Astrocyte (in vitro differentiated cells and primary cell): ENCODE results near the gene ADIG. TPM values are rescaled to one million over a fixed set of nuclear protein-coding genes. Genes with fewer than 3 reads are reported as not detected.

Experiments used
- DNase-seq: peaks from one replicate; pipeline ENCODE4 v3.0.0-alpha.2; 2010; ENCODE audit warnings: low read depth
- FAIRE-seq: peaks from 2 replicates; lab custom pipeline; 2011; peaks lifted over from hg19 to GRCh38; lab: Jason Lieb, UNC
- H2AFZ ChIP-seq: 2 replicates; pipeline ENCODE4 v1.6.0; 2012; ENCODE audit warnings: low read depth, low read length, inconsistent platforms
- H3K27ac ChIP-seq: 2 replicates; pipeline ENCODE4 v1.5.1; 2011; ENCODE audit warnings: low read depth, low read length, inconsistent platforms
- H3K27me3 ChIP-seq: 2 replicates; pipeline ENCODE4 v1.6.0; 2011; ENCODE audit warnings: low read length, inconsistent platforms; ENCODE audit not compliant: insufficient read depth
- H3K36me3 ChIP-seq: 2 replicates; pipeline ENCODE4 v1.5.1; 2011; ENCODE audit warnings: low read length, inconsistent platforms; ENCODE audit not compliant: insufficient read depth
- H3K4me1 ChIP-seq: 2 replicates; pipeline ENCODE4 v1.5.1; 2011; ENCODE audit warnings: low read length, inconsistent platforms; ENCODE audit not compliant: insufficient read depth
- H3K4me2 ChIP-seq: 2 replicates; pipeline ENCODE4 v1.6.0; 2012; ENCODE audit warnings: low read length, inconsistent platforms
- H3K4me3 ChIP-seq: 2 replicates; pipeline ENCODE4 v1.5.1; 2011; ENCODE audit warnings: low read depth, mild to moderate bottlenecking, low read length, inconsistent platforms; ENCODE audit not compliant: insufficient read depth
- H3K79me2 ChIP-seq: 2 replicates; pipeline ENCODE4 v1.6.0; 2012; ENCODE audit warnings: mild to moderate bottlenecking, low read length, inconsistent platforms; ENCODE audit not compliant: insufficient read depth
- H3K9ac ChIP-seq: 2 replicates; pipeline ENCODE4 v1.6.0; 2012; ENCODE audit warnings: mild to moderate bottlenecking, low read length, inconsistent platforms
- H3K9me3 ChIP-seq: 2 replicates; pipeline ENCODE4 v1.5.1; 2012; ENCODE audit warnings: low read depth, mild to moderate bottlenecking, low read length, inconsistent platforms; ENCODE audit not compliant: insufficient read depth
- H4K20me1 ChIP-seq: 2 replicates; pipeline ENCODE4 v1.6.0; 2012; ENCODE audit warnings: low read length, inconsistent platforms; ENCODE audit not compliant: insufficient read depth
- H3K27ac Mint-ChIP-seq: one replicate; pipeline ENCODE4 v1.8.0; 2021; ENCODE audit warnings: mild to moderate bottlenecking, mixed read lengths; ENCODE audit not compliant: unreplicated experiment
- H3K27me3 Mint-ChIP-seq: one replicate; pipeline ENCODE4 v1.8.0; 2021; ENCODE audit warnings: low read depth, mixed read lengths; ENCODE audit not compliant: unreplicated experiment
- H3K36me3 Mint-ChIP-seq: one replicate; pipeline ENCODE4 v1.8.0; 2021; ENCODE audit warnings: low read depth, mixed read lengths; ENCODE audit not compliant: unreplicated experiment
- H3K4me1 Mint-ChIP-seq: one replicate; pipeline ENCODE4 v1.8.0; 2021; ENCODE audit warnings: low read depth, mixed read lengths; ENCODE audit not compliant: unreplicated experiment
- H3K4me3 Mint-ChIP-seq: one replicate; pipeline ENCODE4 v1.8.0; 2021; ENCODE audit warnings: mild to moderate bottlenecking, moderate library complexity, mixed read lengths; ENCODE audit not compliant: unreplicated experiment
- H3K9me3 Mint-ChIP-seq: one replicate; pipeline ENCODE4 v1.8.0; 2021; ENCODE audit warnings: mild to moderate bottlenecking, mixed read lengths; ENCODE audit not compliant: unreplicated experiment
- CTCF ChIP-seq: IDR thresholded peaks from 2 replicates; pipeline ENCODE4 v1.5.1; 2011; ENCODE audit warnings: low read depth, mild to moderate bottlenecking, inconsistent platforms, low read length, moderate library complexity; ENCODE audit not compliant: insufficient read depth
- EZH2 ChIP-seq: IDR thresholded peaks from 2 replicates; pipeline ENCODE4 v1.6.1; 2012; ENCODE audit warnings: mild to moderate bottlenecking, low read length, inconsistent platforms; ENCODE audit not compliant: insufficient read depth
- total RNA-seq: library from RNA; stranded (reverse); gene quantifications from 2 replicates; pipeline ENCODE4 v1.2.1, GENCODE V29; 2021

The ADIG gene
- total RNA-seq, 1 donor from 2014 or later, result not detected

- no peak for TF ChIP-seq CTCF
- TF ChIP-seq EZH2, result no peak
- H2AFZ ChIP-seq, result no peak overlapping the region
- DNase-seq (no peak), FAIRE-seq (no peak)
- H3K9ac ChIP-seq, result no peak overlapping the region
- no peaks in the 10 kb centered on the region for H3K9me3 Mint-ChIP-seq
- H3K27me3 ChIP-seq, result peaks cover 2% of the 10 kb centered on the region
- peaks cover 9% of the 10 kb centered on the region for H3K4me1 Mint-ChIP-seq
- no peak overlapping the region for H3K27ac Mint-ChIP-seq
- H3K27ac ChIP-seq, result no peak overlapping the region
- no peaks in the 10 kb centered on the region for H3K79me2 ChIP-seq
- H3K4me1 ChIP-seq, result no peaks in the 10 kb centered on the region
- no peaks in the 10 kb centered on the region for H3K36me3 Mint-ChIP-seq
- no peak overlapping the region for H3K4me3 ChIP-seq
- no peak overlapping the region for H3K4me3 Mint-ChIP-seq
- H4K20me1 ChIP-seq, result no peaks in the 10 kb centered on the region
- no peaks in the 10 kb centered on the region for H3K9me3 ChIP-seq
- H3K4me2 ChIP-seq, result no peak overlapping the region
- H3K36me3 ChIP-seq, result no peaks in the 10 kb centered on the region
- no peaks in the 10 kb centered on the region for H3K27me3 Mint-ChIP-seq
These were observed 46.1 kb downstream of the ADIG start for GRCh38 chr20:38626921-38627659.

DNA sequence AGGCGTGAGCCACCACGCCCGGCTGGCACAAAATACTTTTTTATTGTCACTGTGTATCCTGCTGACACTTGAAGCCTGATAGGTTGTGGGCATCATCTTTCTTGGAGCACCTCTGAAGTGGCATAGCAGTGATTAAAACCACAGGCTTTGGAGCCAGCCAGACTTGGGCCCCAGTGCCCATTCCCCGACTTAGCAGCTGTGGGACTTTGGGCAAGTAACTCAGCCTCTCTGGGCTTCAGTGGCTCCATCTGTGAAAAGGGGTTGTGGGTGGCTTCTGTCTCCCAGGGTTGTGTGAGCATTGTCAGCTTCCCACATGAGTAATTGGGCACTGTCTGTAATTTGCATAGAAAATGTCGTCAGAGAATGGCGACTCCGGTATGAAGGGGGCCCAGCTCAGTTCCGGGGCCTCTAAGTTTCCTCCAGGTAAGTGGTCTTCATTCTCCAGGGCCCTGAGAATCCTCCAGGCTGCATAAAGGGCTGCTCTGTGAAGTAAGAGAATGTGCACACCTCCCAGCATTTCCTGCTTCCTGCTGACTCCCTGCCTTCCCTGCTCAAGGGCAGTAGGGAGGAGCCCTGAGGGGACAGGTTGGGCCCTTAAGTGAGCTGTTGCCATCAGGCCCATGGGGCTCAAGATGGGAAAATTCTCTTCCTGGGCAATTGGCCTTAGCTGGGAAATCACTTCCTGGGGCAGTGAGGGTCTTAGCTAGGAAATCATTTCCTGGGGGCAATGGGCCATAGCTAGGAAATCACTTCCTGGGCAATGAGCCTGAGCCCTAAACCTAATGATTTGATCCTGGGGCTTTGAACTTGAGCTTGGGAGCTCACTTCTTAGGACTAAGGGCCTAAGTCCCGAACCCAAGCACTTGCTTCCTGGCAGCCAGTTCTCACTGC is 47.8 kb downstream of the ADIG start:
- H3K4me1 Mint-ChIP-seq, result peaks cover 5% of the 10 kb centered on the region
- Histone ChIP-seq H3K9me3 (no peaks in the 10 kb centered on the region), H3K27ac (no peak overlapping the region), H3K9ac (no peak overlapping the region), H3K36me3 (no peaks in the 10 kb centered on the region), H3K4me2 (no peak overlapping the region), H3K4me1 (no peaks in the 10 kb centered on the region), H3K79me2 (no peaks in the 10 kb centered on the region), H3K4me3 (no peak overlapping the region), H2AFZ (no peak overlapping the region), H4K20me1 (no peaks in the 10 kb centered on the region), H3K27me3 (no peaks in the 10 kb centered on the region)
- no peak overlapping the region for H3K27ac Mint-ChIP-seq
- TF ChIP-seq EZH2, result no peak
- no peak for TF ChIP-seq CTCF
- H3K9me3 Mint-ChIP-seq, result no peaks in the 10 kb centered on the region
- H3K36me3 Mint-ChIP-seq, result no peaks in the 10 kb centered on the region
- no peak for DNase-seq
- FAIRE-seq, result no peak
- H3K4me3 Mint-ChIP-seq, result no peak overlapping the region
- peaks cover 2% of the 10 kb centered on the region for H3K27me3 Mint-ChIP-seq
